ENCODE measurements around the gene SLC6A16. TPM values are rescaled to one million over a fixed set of nuclear protein-coding genes. Genes with fewer than 3 reads are reported as not detected.
"Not testable (repeated sequence)": the region's sequence is repeated elsewhere in the genome, so short reads cannot be mapped to it uniquely, and the experiment has no call there.

The SLC6A16 gene
- total RNA-seq, 1 donor from 2014 or later: not detected

DNA sequence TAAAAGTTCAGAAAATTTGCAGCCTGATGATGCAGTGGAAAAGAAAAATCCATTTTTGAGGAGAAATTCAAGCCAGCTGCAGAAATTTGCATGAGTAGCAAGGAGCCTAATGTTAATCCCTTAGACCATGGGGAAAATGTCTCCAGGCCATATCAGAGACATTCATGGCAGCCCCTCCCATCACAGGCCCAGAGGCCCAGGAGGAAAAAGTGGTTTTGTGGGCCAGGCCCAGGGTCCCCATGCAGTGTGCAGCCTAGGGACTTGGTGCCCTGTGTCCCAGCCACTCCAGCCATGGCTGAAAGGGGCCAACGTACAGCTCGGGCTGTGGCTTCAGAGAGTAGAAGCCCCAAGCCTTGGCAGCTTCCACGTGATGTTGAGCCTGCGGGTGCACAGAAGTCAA, 36.8 kb downstream of the SLC6A16 start:
- not testable (repeated sequence) for H3K27me3 ChIP-seq (ENCODE audit: control insufficient read depth in 3 of 3, insufficient read depth in 3 of 3, low read length in 3 of 3); H3K4me1 ChIP-seq (ENCODE audit: control insufficient read depth in 3 of 3, insufficient read depth in 3 of 3, low read length in 3 of 3); H3K9ac ChIP-seq (ENCODE audit: low read depth in 1 of 3, low read length in 3 of 3); H3K4me3 ChIP-seq (ENCODE audit: low read length in 3 of 3); H3K9me3 ChIP-seq (ENCODE audit: control insufficient read depth in 3 of 3, low read length in 3 of 3); H3K36me3 ChIP-seq (ENCODE audit: control insufficient read depth in 3 of 3, insufficient read depth in 3 of 3, low read length in 3 of 3); H3K27ac ChIP-seq (ENCODE audit: low read depth, low read length)

DNA sequence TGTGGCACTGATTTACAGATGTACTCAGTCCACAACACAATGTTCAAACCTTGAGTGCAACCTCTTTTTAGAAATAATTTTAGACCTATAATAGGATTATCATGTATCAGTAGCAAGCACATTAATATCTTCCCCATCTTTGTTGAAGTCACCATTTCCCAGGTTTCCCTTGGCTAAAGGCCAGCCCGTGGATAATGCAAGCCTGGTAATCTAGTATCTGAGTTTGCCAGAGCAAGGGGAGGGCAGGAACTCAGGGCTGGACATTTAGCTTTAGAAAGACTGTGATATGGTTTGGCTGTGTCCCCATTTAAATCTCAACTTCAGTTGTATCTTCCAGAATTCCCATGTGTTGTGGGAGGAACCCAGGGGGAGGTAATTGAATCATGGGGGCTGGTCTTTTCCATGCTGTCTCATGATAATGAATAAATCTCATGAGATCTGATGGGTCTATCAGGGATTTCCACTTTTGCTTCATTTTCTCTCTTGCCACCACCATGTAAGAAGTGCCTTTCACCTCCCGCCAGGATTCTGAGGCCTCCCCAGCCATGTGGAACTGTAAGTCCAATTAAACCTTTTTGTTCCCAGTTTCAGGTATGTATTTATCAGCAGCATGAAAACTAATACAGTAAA, 37.7 kb downstream of the SLC6A16 start:
- H3K36me3 ChIP-seq (ENCODE audit: control insufficient read depth in 3 of 3, insufficient read depth in 3 of 3, low read length in 3 of 3): peaks cover 0 to 2% (median 0%) of the 10 kb centered on the region in 3 donors
- no peaks in the 10 kb centered on the region for H3K4me1 ChIP-seq (ENCODE audit: control insufficient read depth in 3 of 3, insufficient read depth in 3 of 3, low read length in 3 of 3)
- H3K27me3 ChIP-seq (ENCODE audit: control insufficient read depth in 3 of 3, insufficient read depth in 3 of 3, low read length in 3 of 3): peaks cover 0 to 3% (median 0%) of the 10 kb centered on the region in 3 donors
- no peaks in the 10 kb centered on the region for H3K9me3 ChIP-seq (ENCODE audit: control insufficient read depth in 3 of 3, low read length in 3 of 3)
- no peak overlapping the region for H3K9ac ChIP-seq (ENCODE audit: low read depth in 1 of 3, low read length in 3 of 3)
- no peak overlapping the region for H3K27ac ChIP-seq (ENCODE audit: low read depth, low read length)
- H3K4me3 ChIP-seq (ENCODE audit: low read length in 3 of 3): no peak overlapping the region

DNA sequence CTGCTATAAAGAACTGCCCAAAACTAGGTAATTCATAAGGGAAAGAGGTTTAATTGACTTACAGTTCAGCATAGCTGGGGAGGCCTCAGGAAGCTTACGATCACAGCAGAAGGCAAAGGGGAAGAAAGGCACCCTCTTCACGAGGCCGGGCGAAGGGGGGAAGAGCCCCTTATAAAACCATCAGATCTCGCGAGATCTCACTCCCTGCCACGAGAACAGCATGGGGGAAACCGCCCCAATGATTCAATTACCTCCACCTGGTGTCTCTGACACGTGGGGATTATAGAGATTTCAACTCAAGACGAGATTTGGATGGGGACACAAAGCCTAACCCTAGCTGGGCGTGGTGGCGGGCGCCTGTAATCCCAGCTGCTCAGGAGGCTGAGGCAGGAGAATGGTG, 42.8 kb downstream of the SLC6A16 start:
- Histone ChIP-seq H3K9ac (ENCODE audit: low read depth in 1 of 3, low read length in 3 of 3) (no peak overlapping the region), H3K27me3 (ENCODE audit: control insufficient read depth in 3 of 3, insufficient read depth in 3 of 3, low read length in 3 of 3) (peaks cover 3 to 14% (median 9%) of the 10 kb centered on the region in 3 donors), H3K4me1 (ENCODE audit: control insufficient read depth in 3 of 3, insufficient read depth in 3 of 3, low read length in 3 of 3) (no peaks in the 10 kb centered on the region), H3K4me3 (ENCODE audit: low read length in 3 of 3) (no peak overlapping the region), H3K36me3 (ENCODE audit: control insufficient read depth in 3 of 3, insufficient read depth in 3 of 3, low read length in 3 of 3) (no peaks in the 10 kb centered on the region), H3K9me3 (ENCODE audit: control insufficient read depth in 3 of 3, low read length in 3 of 3) (no peaks in the 10 kb centered on the region), H3K27ac (ENCODE audit: low read depth, low read length) (no peak overlapping the region)

DNA sequence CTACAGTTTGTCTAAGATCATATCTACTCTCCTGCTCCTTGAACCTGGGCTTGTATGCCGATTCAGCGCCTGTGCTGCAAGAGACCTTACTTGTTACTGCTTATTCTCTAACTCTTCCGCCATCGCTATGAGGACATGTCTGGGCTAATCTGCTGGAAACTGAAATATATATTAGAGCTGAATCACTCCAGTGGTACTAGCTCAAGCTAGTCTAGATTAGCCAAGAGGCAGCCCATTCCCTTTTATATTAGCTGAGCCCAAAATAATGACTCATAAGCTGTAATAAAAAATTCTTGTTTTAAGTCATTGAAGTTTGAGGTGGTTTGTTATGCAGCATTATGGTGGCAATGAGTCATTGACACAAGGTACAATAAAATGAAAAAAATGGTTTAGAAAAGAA, 52.8 kb downstream of the SLC6A16 start:
- H3K4me3 ChIP-seq (ENCODE audit: low read length in 3 of 3): no peak overlapping the region
- H3K27me3 ChIP-seq (ENCODE audit: control insufficient read depth in 3 of 3, insufficient read depth in 3 of 3, low read length in 3 of 3): no peaks in the 10 kb centered on the region
- H3K27ac ChIP-seq (ENCODE audit: low read depth, low read length): no peak overlapping the region
- H3K9me3 ChIP-seq (ENCODE audit: control insufficient read depth in 3 of 3, low read length in 3 of 3): no peaks in the 10 kb centered on the region
- H3K9ac ChIP-seq (ENCODE audit: low read depth in 1 of 3, low read length in 3 of 3): no peak overlapping the region
- H3K4me1 ChIP-seq (ENCODE audit: control insufficient read depth in 3 of 3, insufficient read depth in 3 of 3, low read length in 3 of 3): no peaks in the 10 kb centered on the region
- no peaks in the 10 kb centered on the region for H3K36me3 ChIP-seq (ENCODE audit: control insufficient read depth in 3 of 3, insufficient read depth in 3 of 3, low read length in 3 of 3)

DNA sequence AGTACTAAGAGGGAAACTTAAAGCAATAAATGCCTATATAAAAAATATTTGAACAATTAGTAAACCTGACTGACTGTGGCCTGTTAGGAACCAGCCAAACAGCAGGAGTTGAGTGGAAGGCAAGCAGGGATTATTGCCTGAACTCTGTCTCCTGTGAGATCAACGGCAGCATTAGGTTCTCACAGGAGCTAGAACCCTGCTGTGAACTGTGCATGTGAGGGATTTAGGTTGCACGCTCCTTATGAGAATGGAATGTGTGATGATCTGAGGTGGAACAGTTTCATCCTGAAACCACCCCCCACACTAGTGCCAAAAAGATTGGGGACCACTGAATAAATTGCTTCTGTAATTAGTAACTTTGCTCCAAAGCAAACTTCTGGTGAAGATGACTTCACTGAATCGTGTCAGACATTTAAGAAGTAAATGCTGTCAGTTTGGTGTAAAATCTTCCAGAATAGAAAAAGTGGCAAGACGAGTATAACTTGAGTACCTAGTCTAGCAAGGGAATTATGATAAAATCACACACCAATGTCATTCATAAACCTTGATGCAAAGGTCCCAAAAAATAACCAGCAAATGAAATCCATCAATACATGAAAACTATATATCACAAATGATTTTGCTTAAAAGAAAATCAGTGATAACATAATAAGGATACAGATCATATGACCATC, 53.8 kb downstream of the SLC6A16 start:
- Histone ChIP-seq H3K9ac (ENCODE audit: low read depth in 1 of 3, low read length in 3 of 3) (no peak overlapping the region), H3K36me3 (ENCODE audit: control insufficient read depth in 3 of 3, insufficient read depth in 3 of 3, low read length in 3 of 3) (no peaks in the 10 kb centered on the region), H3K27me3 (ENCODE audit: control insufficient read depth in 3 of 3, insufficient read depth in 3 of 3, low read length in 3 of 3) (no peaks in the 10 kb centered on the region), H3K4me1 (ENCODE audit: control insufficient read depth in 3 of 3, insufficient read depth in 3 of 3, low read length in 3 of 3) (no peaks in the 10 kb centered on the region), H3K4me3 (ENCODE audit: low read length in 3 of 3) (no peak overlapping the region), H3K27ac (ENCODE audit: low read depth, low read length) (no peak overlapping the region), H3K9me3 (ENCODE audit: control insufficient read depth in 3 of 3, low read length in 3 of 3) (no peaks in the 10 kb centered on the region)

DNA sequence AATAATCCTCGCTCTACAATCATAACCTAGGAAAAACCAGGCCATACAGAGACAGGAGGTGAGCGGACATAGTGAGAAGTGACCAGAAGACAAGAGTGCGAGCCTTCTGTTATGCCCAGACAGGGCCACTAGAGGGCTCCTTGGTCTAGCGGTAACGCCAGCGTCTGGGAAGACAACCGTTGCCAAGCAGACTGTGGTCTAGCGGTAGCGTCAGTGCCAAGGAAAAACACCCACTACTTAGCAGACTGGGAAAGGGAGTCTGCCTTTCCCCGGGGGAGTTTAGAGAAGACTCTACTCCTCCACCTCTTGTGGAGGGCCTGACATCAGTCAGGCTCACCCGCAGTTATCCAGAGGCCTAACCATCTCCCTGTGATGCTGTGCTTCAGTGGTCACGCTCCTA, 58.6 kb downstream of the SLC6A16 start:
- not testable (repeated sequence) for H3K9me3 ChIP-seq (ENCODE audit: control insufficient read depth in 3 of 3, low read length in 3 of 3); H3K9ac ChIP-seq (ENCODE audit: low read depth in 1 of 3, low read length in 3 of 3); H3K4me3 ChIP-seq (ENCODE audit: low read length in 3 of 3); H3K4me1 ChIP-seq (ENCODE audit: control insufficient read depth in 3 of 3, insufficient read depth in 3 of 3, low read length in 3 of 3); H3K27me3 ChIP-seq (ENCODE audit: control insufficient read depth in 3 of 3, insufficient read depth in 3 of 3, low read length in 3 of 3); H3K36me3 ChIP-seq (ENCODE audit: control insufficient read depth in 3 of 3, insufficient read depth in 3 of 3, low read length in 3 of 3); H3K27ac ChIP-seq (ENCODE audit: low read depth, low read length)

DNA sequence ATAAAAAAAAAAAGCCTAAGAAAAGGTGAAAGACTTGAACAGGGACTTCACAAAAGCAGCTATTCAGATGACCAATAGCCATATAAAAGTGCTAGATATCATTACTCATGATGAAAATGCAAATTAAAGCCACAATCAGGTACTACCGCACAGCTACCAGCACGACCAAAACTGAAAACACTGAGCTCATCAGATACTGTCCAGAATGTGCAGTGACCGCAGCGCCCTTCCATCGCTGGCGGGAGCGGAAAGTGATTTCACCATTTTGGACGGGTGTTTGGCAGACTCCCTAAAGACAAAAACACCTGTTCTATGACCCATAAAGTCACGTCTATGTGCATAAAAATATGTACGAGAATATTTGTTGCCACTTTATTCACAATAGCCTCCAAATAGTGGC, 60.7 kb downstream of the SLC6A16 start:
- Histone ChIP-seq H3K4me1 (ENCODE audit: control insufficient read depth in 3 of 3, insufficient read depth in 3 of 3, low read length in 3 of 3) (no peaks in the 10 kb centered on the region), H3K4me3 (ENCODE audit: low read length in 3 of 3) (no peak overlapping the region), H3K9ac (ENCODE audit: low read depth in 1 of 3, low read length in 3 of 3) (no peak overlapping the region), H3K9me3 (ENCODE audit: control insufficient read depth in 3 of 3, low read length in 3 of 3) (no peaks in the 10 kb centered on the region), H3K36me3 (ENCODE audit: control insufficient read depth in 3 of 3, insufficient read depth in 3 of 3, low read length in 3 of 3) (no peaks in the 10 kb centered on the region), H3K27me3 (ENCODE audit: control insufficient read depth in 3 of 3, insufficient read depth in 3 of 3, low read length in 3 of 3) (no peaks in the 10 kb centered on the region), H3K27ac (ENCODE audit: low read depth, low read length) (no peak overlapping the region)

DNA sequence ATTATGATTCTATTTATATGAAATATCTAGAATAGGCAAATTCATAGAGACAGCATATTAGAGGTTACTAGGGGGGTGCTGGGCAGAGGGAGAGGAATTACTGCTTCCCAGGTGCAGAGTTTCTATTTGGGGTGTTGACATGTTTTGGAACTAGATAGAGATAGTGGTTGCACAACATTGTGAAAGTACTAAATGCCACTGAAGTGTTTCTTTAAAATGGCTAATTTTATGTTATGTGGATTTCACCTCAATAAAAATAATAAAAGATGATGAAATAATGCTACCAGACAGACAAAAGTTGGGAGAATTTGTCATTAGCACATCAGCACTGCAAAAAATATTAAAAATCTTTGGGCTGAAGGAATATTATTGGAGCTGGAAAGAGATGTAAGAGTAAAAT, 63.4 kb downstream of the SLC6A16 start:
- H3K36me3 ChIP-seq (ENCODE audit: control insufficient read depth in 3 of 3, insufficient read depth in 3 of 3, low read length in 3 of 3): no peaks in the 10 kb centered on the region
- H3K4me3 ChIP-seq (ENCODE audit: low read length in 3 of 3): no peak overlapping the region
- H3K9me3 ChIP-seq (ENCODE audit: control insufficient read depth in 3 of 3, low read length in 3 of 3): peaks cover 0 to 7% (median 5%) of the 10 kb centered on the region in 3 donors
- no peak overlapping the region for H3K27ac ChIP-seq (ENCODE audit: low read depth, low read length)
- H3K9ac ChIP-seq (ENCODE audit: low read depth in 1 of 3, low read length in 3 of 3): no peak overlapping the region
- H3K27me3 ChIP-seq (ENCODE audit: control insufficient read depth in 3 of 3, insufficient read depth in 3 of 3, low read length in 3 of 3): no peaks in the 10 kb centered on the region
- no peaks in the 10 kb centered on the region for H3K4me1 ChIP-seq (ENCODE audit: control insufficient read depth in 3 of 3, insufficient read depth in 3 of 3, low read length in 3 of 3)

DNA sequence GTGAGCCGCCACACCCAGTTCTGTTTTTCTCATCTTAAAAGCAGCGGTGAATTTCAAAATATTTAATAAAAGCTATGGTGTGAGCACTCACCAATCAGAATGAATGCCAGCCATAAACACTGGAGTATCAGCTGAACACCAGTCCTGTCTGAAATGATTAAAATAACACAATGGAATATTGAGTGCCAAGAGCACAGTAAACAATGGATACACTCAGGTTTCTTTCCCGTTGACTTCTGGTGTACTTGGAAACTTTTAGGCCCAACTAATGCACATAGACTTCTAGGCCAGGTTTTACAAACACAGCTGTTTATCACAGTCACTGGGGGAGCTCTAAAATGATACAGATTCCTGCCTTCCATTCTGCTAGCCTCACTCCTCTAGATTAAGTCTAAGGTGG, 68.3 kb downstream of the SLC6A16 start:
- Histone ChIP-seq H3K9me3 (ENCODE audit: control insufficient read depth in 3 of 3, low read length in 3 of 3) (peaks cover 0 to 7% (median 5%) of the 10 kb centered on the region in 3 donors), H3K9ac (ENCODE audit: low read depth in 1 of 3, low read length in 3 of 3) (no peak overlapping the region), H3K27me3 (ENCODE audit: control insufficient read depth in 3 of 3, insufficient read depth in 3 of 3, low read length in 3 of 3) (no peaks in the 10 kb centered on the region), H3K4me1 (ENCODE audit: control insufficient read depth in 3 of 3, insufficient read depth in 3 of 3, low read length in 3 of 3) (peaks cover 0 to 3% (median 3%) of the 10 kb centered on the region in 3 donors), H3K27ac (ENCODE audit: low read depth, low read length) (no peak overlapping the region), H3K36me3 (ENCODE audit: control insufficient read depth in 3 of 3, insufficient read depth in 3 of 3, low read length in 3 of 3) (no peaks in the 10 kb centered on the region), H3K4me3 (ENCODE audit: low read length in 3 of 3) (no peak overlapping the region)

DNA sequence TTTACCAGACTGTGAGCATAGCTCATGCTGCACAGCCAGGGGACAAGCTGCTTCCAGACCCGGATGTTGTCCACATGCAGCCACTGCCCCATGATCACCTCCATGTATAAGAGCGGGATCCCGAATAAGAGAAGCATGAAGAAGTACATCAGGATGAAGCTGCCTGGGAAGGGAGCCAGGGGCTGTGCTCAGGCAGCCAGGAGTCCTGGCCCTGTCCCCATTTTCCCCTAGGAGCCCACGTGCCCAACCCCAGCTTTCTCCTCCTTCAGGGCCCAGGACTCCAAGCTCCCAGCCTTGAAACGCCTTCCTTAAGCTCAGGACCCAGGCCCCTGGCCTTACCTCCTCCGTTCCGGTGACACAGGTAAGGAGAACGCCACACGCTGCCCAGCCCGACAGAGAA, 69.3 kb downstream of the SLC6A16 start:
- no peak overlapping the region for H3K9ac ChIP-seq (ENCODE audit: low read depth in 1 of 3, low read length in 3 of 3)
- no peaks in the 10 kb centered on the region for H3K36me3 ChIP-seq (ENCODE audit: control insufficient read depth in 3 of 3, insufficient read depth in 3 of 3, low read length in 3 of 3)
- H3K27ac ChIP-seq (ENCODE audit: low read depth, low read length): no peak overlapping the region
- peaks cover 0 to 3% (median 3%) of the 10 kb centered on the region in 3 donors for H3K4me1 ChIP-seq (ENCODE audit: control insufficient read depth in 3 of 3, insufficient read depth in 3 of 3, low read length in 3 of 3)
- no peaks in the 10 kb centered on the region for H3K27me3 ChIP-seq (ENCODE audit: control insufficient read depth in 3 of 3, insufficient read depth in 3 of 3, low read length in 3 of 3)
- H3K4me3 ChIP-seq (ENCODE audit: low read length in 3 of 3): no peak overlapping the region
- peaks cover 0 to 7% (median 5%) of the 10 kb centered on the region in 3 donors for H3K9me3 ChIP-seq (ENCODE audit: control insufficient read depth in 3 of 3, low read length in 3 of 3)
